HG03103 (cell line): ENCODE data around the gene S100A7A.

ENCODE experiments used
- ATAC-seq: cut with Tn5 transposase; IDR thresholded peaks from one replicate; pipeline ENCODE4 v1.9.1; 2021; ENCODE audit warnings: low read depth; ENCODE audit not compliant: unreplicated experiment

The S100A7A gene

GRCh38 chr1:153415850-153416570 lies at the start of gene S100A7A:
TSS of gene S100A7A (plus strand) at chr1:153416520. CDS start at chr1:153418083, 1,563 bp downstream.
- ATAC-seq, result no peak

- ATAC-seq, result no peak
Measured at GRCh38 chr1:153367090-153367489, 49.2 kb upstream of the S100A7A start.

- ATAC-seq, result no peak
Measured at GRCh38 chr1:153368495-153368894, 47.8 kb upstream of the S100A7A start.

- ATAC-seq, result no peak
Measured at GRCh38 chr1:153370146-153370545, 46.2 kb upstream of the S100A7A start.

GRCh38 chr1:153371231-153371630 lies 45.1 kb upstream of the S100A7A start:
- ATAC-seq, result no peak

- no peak for ATAC-seq
Measured at GRCh38 chr1:153372571-153372970, 43.7 kb upstream of the S100A7A start.

GRCh38 chr1:153374071-153374470 lies 42.2 kb upstream of the S100A7A start:
- no peak for ATAC-seq

- ATAC-seq, result no peak
Measured at GRCh38 chr1:153375511-153375910, 40.8 kb upstream of the S100A7A start, which contains the start of gene S100A12. TSS of gene S100A12 (minus strand) at chr1:153375621. CDS start at chr1:153374592, 1,029 bp downstream.

GRCh38 chr1:153379591-153379990 lies 36.7 kb upstream of the S100A7A start:
- ATAC-seq, result no peak

- no peak for ATAC-seq
Measured at GRCh38 chr1:153380711-153381110, 35.6 kb upstream of the S100A7A start.

GRCh38 chr1:153384958-153385580 lies 31.3 kb upstream of the S100A7A start:
- ATAC-seq, result no peak

- ATAC-seq, result no peak
Measured at GRCh38 chr1:153386500-153386901, 29.8 kb upstream of the S100A7A start.

GRCh38 chr1:153387001-153387400 lies 29.3 kb upstream of the S100A7A start:
- ATAC-seq, result no peak

- no peak for ATAC-seq
Measured at GRCh38 chr1:153387785-153388184, 28.5 kb upstream of the S100A7A start.

GRCh38 chr1:153389401-153389800 lies 26.9 kb upstream of the S100A7A start:
- no peak for ATAC-seq

- no peak for ATAC-seq
Measured at GRCh38 chr1:153389973-153390879, 26.1 kb upstream of the S100A7A start.

- ATAC-seq, result no peak
Measured at GRCh38 chr1:153390938-153391710, 25.2 kb upstream of the S100A7A start, which contains the start of gene S100A8. TSS of gene S100A8 (minus strand) at chr1:153391073. CDS start at chr1:153390535, 538 bp downstream.

GRCh38 chr1:153392258-153392657 lies 24.1 kb upstream of the S100A7A start:
- ATAC-seq, result no peak

- ATAC-seq, result no peak
Measured at GRCh38 chr1:153392822-153393221, 23.5 kb upstream of the S100A7A start.

GRCh38 chr1:153393926-153394325 lies 22.4 kb upstream of the S100A7A start:
- ATAC-seq, result no peak
